T-helper 2 cell (primary cell): Measurements from ENCODE around the gene TPO.
"Not testable (repeated sequence)": the region's sequence is repeated elsewhere in the genome, so short reads cannot be mapped to it uniquely, and the experiment has no call there.

Experiments used
- DNase-seq, 5 experiments: peaks; one replicate each; pipeline versions ENCODE4 v3.0.0 to v3.0.0-alpha.2; 2012 to 2022

The TPO gene

GRCh38 chr2:1561259-1561658, 148.0 kb downstream of the TPO start:
- no peak for DNase-seq

GRCh38 chr2:1561811-1562421, 148.7 kb downstream of the TPO start:
- DNase-seq, result no peak

GRCh38 chr2:1563084-1563857, 150.0 kb downstream of the TPO start:
- DNase-seq, result no peak

GRCh38 chr2:1563943-1564891, 151.0 kb downstream of the TPO start:
- peak in 1 of 5 experiments; percentile 41 for DNase-seq

GRCh38 chr2:1567556-1568344, 154.5 kb downstream of the TPO start:
- no peak for DNase-seq

GRCh38 chr2:1568345-1568668, 155.0 kb downstream of the TPO start:
- not testable (repeated sequence) for DNase-seq

- DNase-seq, result no peak
These were observed 156.7 kb downstream of the TPO start for GRCh38 chr2:1569879-1570450.

GRCh38 chr2:1571477-1572417, 158.5 kb downstream of the TPO start:
- DNase-seq, result no peak

- no peak for DNase-seq
These were observed 159.4 kb downstream of the TPO start for GRCh38 chr2:1572638-1573037.

GRCh38 chr2:1577846-1578245, 164.6 kb downstream of the TPO start:
- DNase-seq, result no peak

GRCh38 chr2:1581257-1581964, 168.1 kb downstream of the TPO start:
- not testable (repeated sequence) for DNase-seq

GRCh38 chr2:1581965-1582625, 168.8 kb downstream of the TPO start:
- DNase-seq, result no peak

- no peak for DNase-seq
These were observed 169.7 kb downstream of the TPO start for GRCh38 chr2:1582891-1583341.

- no peak for DNase-seq
These were observed 170.8 kb downstream of the TPO start for GRCh38 chr2:1584051-1584531.

- no peak for DNase-seq
These were observed 171.6 kb downstream of the TPO start for GRCh38 chr2:1584691-1585485.

- DNase-seq, result no peak
These were observed 172.4 kb downstream of the TPO start for GRCh38 chr2:1585635-1586034.

GRCh38 chr2:1586251-1586922, 173.1 kb downstream of the TPO start:
- DNase-seq, result no peak
